DND-41 (cell line): ENCODE data around the gene ATP10D.

Experiments
- ATAC-seq: fragments of 200-7000 bp; cut with Tn5 transposase; 3 replicates; pipeline ENCODE4 v1.9.1; 2021; ENCODE audit warnings: low read depth; ENCODE audit not compliant: insufficient read depth
- DNase-seq: peaks from one replicate; pipeline ENCODE4 v3.0.0-alpha.2; 2020
- H2AFZ ChIP-seq: 2 replicates; pipeline ENCODE4 v1.6.0; 2012; ENCODE audit warnings: low read depth, low read length
- H3K27ac ChIP-seq: 2 replicates; pipeline ENCODE4 v1.5.1; 2012; ENCODE audit warnings: low read length, inconsistent platforms
- H3K27me3 ChIP-seq: fragments of 200-600 bp; sonication (generic); 2 replicates; pipeline ENCODE4 v1.6.0; 2012; ENCODE audit warnings: low read length, mild to moderate bottlenecking, inconsistent platforms; ENCODE audit not compliant: insufficient read depth, poor library complexity
- H3K36me3 ChIP-seq: 2 replicates; pipeline ENCODE4 v1.5.1; 2012; ENCODE audit warnings: low read length, inconsistent platforms; ENCODE audit not compliant: insufficient read depth
- H3K4me1 ChIP-seq: 2 replicates; pipeline ENCODE4 v1.5.1; 2012; ENCODE audit warnings: mild to moderate bottlenecking, low read length; ENCODE audit not compliant: insufficient read depth
- H3K4me2 ChIP-seq: 2 replicates; pipeline ENCODE4 v1.6.0; 2012; ENCODE audit warnings: mild to moderate bottlenecking, moderate library complexity, low read length, inconsistent platforms; ENCODE audit not compliant: insufficient read depth
- H3K4me3 ChIP-seq, 2 experiments: fragments of 200-600 bp in 1 of 2; shearing (Covaris generic) in 1 of 2; 2 replicates each; pipeline ENCODE4 v1.5.1; 2012 to 2016; ENCODE audit warnings: inconsistent platforms in 2 of 2, low read length in 2 of 2, mild to moderate bottlenecking in 2 of 2, low read depth in 1 of 2, moderate library complexity in 1 of 2
- H3K79me2 ChIP-seq: 2 replicates; pipeline ENCODE4 v1.6.0; 2012; ENCODE audit warnings: low read length, inconsistent platforms; ENCODE audit not compliant: insufficient read depth
- H3K9ac ChIP-seq: 2 replicates; pipeline ENCODE4 v1.6.0; 2012; ENCODE audit warnings: low read depth, mild to moderate bottlenecking, inconsistent platforms, low read length, moderate library complexity
- H3K9me3 ChIP-seq: 2 replicates; pipeline ENCODE4 v1.5.1; 2012; ENCODE audit warnings: low read length, moderate library complexity, mild to moderate bottlenecking, inconsistent platforms; ENCODE audit not compliant: insufficient read depth, severe bottlenecking
- H4K20me1 ChIP-seq: 2 replicates; pipeline ENCODE4 v1.6.0; 2012; ENCODE audit warnings: low read length; ENCODE audit not compliant: insufficient read depth
- CTCF ChIP-seq: IDR thresholded peaks from 2 replicates; pipeline ENCODE4 v1.5.1; 2012; ENCODE audit warnings: borderline replicate concordance, low read length, moderate library complexity, mild to moderate bottlenecking; ENCODE audit not compliant: poor library complexity, severe bottlenecking; ENCODE audit errors: extremely low read depth
- EZH2 ChIP-seq: IDR thresholded peaks from 3 replicates; pipeline ENCODE4 v1.6.1; 2012; ENCODE audit warnings: borderline replicate concordance, low read depth, mild to moderate bottlenecking, moderate library complexity, low read length, inconsistent platforms; ENCODE audit not compliant: severe bottlenecking

The ATP10D gene

GRCh38 chr4:47533689-47534347 is 48.7 kb downstream of the ATP10D start:
- peaks cover 28% of the 10 kb centered on the region for H3K79me2 ChIP-seq
- H3K27me3 ChIP-seq: no peaks in the 10 kb centered on the region
- no peaks in the 10 kb centered on the region for H3K9me3 ChIP-seq
- no peak overlapping the region for H2AFZ ChIP-seq
- TF ChIP-seq CTCF (no peak), EZH2 (no peak)
- no peak overlapping the region; the same call in 1 of the 2 replicates for H3K4me2 ChIP-seq
- peaks cover 71% of the 10 kb centered on the region for H3K4me1 ChIP-seq
- DNase-seq (no peak), ATAC-seq (no peak)
- H4K20me1 ChIP-seq: no peaks in the 10 kb centered on the region
- peak overlapping the region; percentile 90 for H3K27ac ChIP-seq
- peaks cover 50% of the 10 kb centered on the region for H3K36me3 ChIP-seq
- H3K9ac ChIP-seq: no peak overlapping the region
- no peak overlapping the region for H3K4me3 ChIP-seq

GRCh38 chr4:47534772-47535171 is 49.7 kb downstream of the ATP10D start:
- H4K20me1 ChIP-seq: no peaks in the 10 kb centered on the region
- no peak overlapping the region for H3K4me2 ChIP-seq
- DNase-seq (no peak), ATAC-seq (no peak)
- H3K36me3 ChIP-seq: peaks cover 52% of the 10 kb centered on the region
- H3K9ac ChIP-seq: no peak overlapping the region
- no peak overlapping the region for H3K4me3 ChIP-seq
- no peaks in the 10 kb centered on the region for H3K27me3 ChIP-seq
- H2AFZ ChIP-seq: no peak overlapping the region
- peaks cover 65% of the 10 kb centered on the region for H3K4me1 ChIP-seq
- H3K27ac ChIP-seq: peak overlapping the region; percentile 90
- H3K79me2 ChIP-seq: peaks cover 18% of the 10 kb centered on the region; the same call in 1 of the 2 replicates
- no peaks in the 10 kb centered on the region for H3K9me3 ChIP-seq
- no peak for TF ChIP-seq EZH2
- TF ChIP-seq CTCF: no peak

GRCh38 chr4:47535567-47536147 is 50.6 kb downstream of the ATP10D start:
- ATAC-seq (no peak), DNase-seq (peak; percentile 33)
- H3K4me1 ChIP-seq: peaks cover 57% of the 10 kb centered on the region

More at GRCh38 chr4:47535567-47536147, 50.6 kb downstream of the ATP10D start:
- Histone ChIP-seq H3K27ac (peak overlapping the region; percentile 90), H3K79me2 (peaks cover 12% of the 10 kb centered on the region; the same call in 1 of the 2 replicates), H3K27me3 (no peaks in the 10 kb centered on the region), H3K9me3 (no peaks in the 10 kb centered on the region), H2AFZ (no peak overlapping the region), H4K20me1 (no peaks in the 10 kb centered on the region), H3K9ac (no peak overlapping the region), H3K4me3 (no peak overlapping the region), H3K36me3 (peaks cover 58% of the 10 kb centered on the region), H3K4me2 (no peak overlapping the region)
- TF ChIP-seq CTCF (no peak), EZH2 (no peak)
